MCF 10A (cell line): Measurements from ENCODE around the gene CLSTN2. TPM values are rescaled to one million over a fixed set of nuclear protein-coding genes. Genes with fewer than 3 reads are reported as not detected.

Experiments
- BruUV-seq: library from RNA; stranded (reverse); fragments of 400-500 nt; replicated peaks from 2 replicates; lab custom pipeline; 2021; lab: Mats Ljungman, UMichigan
- CTCF ChIA-PET: fragments of 300-600 bp; sonication (Branson Sonifier 250); formaldehyde crosslinking; extraction: SDS; loops from one replicate; lab custom pipeline; 2021; ENCODE audit warnings: antibody characterized with exemption, inconsistent platforms; lab: Yijun Ruan, JAX
- POLR2A ChIA-PET: fragments of 300-600, 350-650 bp; sonication (Branson Sonifier 250); formaldehyde crosslinking; extraction: SDS; loops from one replicate; lab custom pipeline; 2020; ENCODE audit warnings: antibody characterized with exemption, inconsistent platforms; lab: Yijun Ruan, JAX
- DNase-seq: peaks from one replicate; pipeline ENCODE4 v3.0.0-alpha.2; 2018; ENCODE audit not compliant: unreplicated experiment
- H3K27ac Mint-ChIP-seq: one replicate; pipeline ENCODE4 v1.8.0; 2022; ENCODE audit warnings: mild to moderate bottlenecking, low read depth, mixed read lengths; ENCODE audit not compliant: unreplicated experiment
- H3K27me3 Mint-ChIP-seq: one replicate; pipeline ENCODE4 v1.8.0; 2022; ENCODE audit warnings: mixed read lengths; ENCODE audit not compliant: insufficient read depth, unreplicated experiment
- H3K36me3 Mint-ChIP-seq: one replicate; pipeline ENCODE4 v1.8.0; 2022; ENCODE audit warnings: mild to moderate bottlenecking, moderate library complexity, mixed read lengths; ENCODE audit not compliant: insufficient read depth, unreplicated experiment
- H3K4me1 Mint-ChIP-seq: one replicate; pipeline ENCODE4 v1.8.0; 2022; ENCODE audit warnings: mixed read lengths; ENCODE audit not compliant: insufficient read depth, unreplicated experiment
- H3K4me3 Mint-ChIP-seq: one replicate; pipeline ENCODE4 v1.8.0; 2022; ENCODE audit warnings: mild to moderate bottlenecking, moderate library complexity, mixed read lengths; ENCODE audit not compliant: unreplicated experiment
- H3K9me3 Mint-ChIP-seq: one replicate; pipeline ENCODE4 v1.8.0; 2022; ENCODE audit warnings: mixed read lengths; ENCODE audit not compliant: unreplicated experiment
- intact Hi-C: fragments of 100-400 bp; cut with micrococcal nuclease; formaldehyde crosslinking; loops from 2 replicates; pipeline ENCODE4 v1.14.1; 2022
- total RNA-seq: library from RNA; stranded (reverse); gene quantifications from 2 replicates; pipeline ENCODE4 v1.2.3, GENCODE V29; 2022
- TF ChIP-seq, protein P1 (sequence below): fragments of 200-600 bp; IDR thresholded peaks from one replicate; pipeline ENCODE4 v1.8.0; 2022; ENCODE audit warnings: antibody characterized with exemption, mild to moderate bottlenecking; ENCODE audit not compliant: unreplicated experiment

Gene CLSTN2
- total RNA-seq, 1 experiment from 2014 or later: not detected

DNA sequence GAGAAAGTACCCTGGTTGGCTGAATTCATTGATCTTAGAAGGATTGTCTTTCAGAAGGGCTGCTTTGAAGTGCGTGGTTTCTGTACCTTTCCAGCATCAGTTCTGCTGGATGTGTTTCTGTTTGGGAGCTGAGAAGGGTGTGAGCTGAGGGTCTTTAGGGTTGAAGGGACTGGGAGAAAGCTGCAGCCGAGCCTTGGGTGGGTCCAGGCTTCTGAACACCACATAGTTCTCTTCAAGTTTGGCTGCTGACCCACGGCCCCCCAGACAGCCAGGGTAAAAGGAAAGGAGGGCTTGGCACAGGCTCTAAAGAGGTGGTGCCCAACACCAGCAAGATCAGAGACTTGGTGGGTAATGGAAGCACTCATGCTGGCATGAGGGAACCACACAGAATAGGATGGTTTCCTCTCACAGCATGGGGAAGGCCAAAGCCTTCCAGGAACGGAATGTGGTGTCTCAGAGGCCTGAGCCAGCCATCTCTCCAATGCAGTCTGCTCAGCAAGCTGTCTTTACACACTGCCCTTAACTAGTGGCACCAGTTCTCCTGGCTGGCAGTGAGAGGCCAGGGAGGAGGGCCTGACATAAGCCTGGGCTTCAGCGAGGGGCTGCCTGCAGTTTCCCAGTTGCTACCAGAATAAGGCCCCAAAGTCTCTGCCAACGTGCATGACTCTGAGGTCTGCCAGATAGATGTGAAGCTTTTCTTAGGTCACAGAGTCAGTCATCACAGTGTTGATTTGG, 503.9 kb downstream of the CLSTN2 start:
- Mint-ChIP-seq H3K4me1 (peaks cover 17% of the 10 kb centered on the region), H3K4me3 (no peak overlapping the region), H3K36me3 (no peaks in the 10 kb centered on the region), H3K27ac (no peak overlapping the region), H3K9me3 (no peaks in the 10 kb centered on the region), H3K27me3 (no peaks in the 10 kb centered on the region)
- ChIA-PET CTCF (no interaction called here), POLR2A (no interaction called here)
- TF ChIP-seq, protein P1, sequence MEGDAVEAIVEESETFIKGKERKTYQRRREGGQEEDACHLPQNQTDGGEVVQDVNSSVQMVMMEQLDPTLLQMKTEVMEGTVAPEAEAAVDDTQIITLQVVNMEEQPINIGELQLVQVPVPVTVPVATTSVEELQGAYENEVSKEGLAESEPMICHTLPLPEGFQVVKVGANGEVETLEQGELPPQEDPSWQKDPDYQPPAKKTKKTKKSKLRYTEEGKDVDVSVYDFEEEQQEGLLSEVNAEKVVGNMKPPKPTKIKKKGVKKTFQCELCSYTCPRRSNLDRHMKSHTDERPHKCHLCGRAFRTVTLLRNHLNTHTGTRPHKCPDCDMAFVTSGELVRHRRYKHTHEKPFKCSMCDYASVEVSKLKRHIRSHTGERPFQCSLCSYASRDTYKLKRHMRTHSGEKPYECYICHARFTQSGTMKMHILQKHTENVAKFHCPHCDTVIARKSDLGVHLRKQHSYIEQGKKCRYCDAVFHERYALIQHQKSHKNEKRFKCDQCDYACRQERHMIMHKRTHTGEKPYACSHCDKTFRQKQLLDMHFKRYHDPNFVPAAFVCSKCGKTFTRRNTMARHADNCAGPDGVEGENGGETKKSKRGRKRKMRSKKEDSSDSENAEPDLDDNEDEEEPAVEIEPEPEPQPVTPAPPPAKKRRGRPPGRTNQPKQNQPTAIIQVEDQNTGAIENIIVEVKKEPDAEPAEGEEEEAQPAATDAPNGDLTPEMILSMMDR: no peak
- intact Hi-C loops: no loop called here
- no TSS peak for BruUV-seq
- DNase-seq: no peak

DNA sequence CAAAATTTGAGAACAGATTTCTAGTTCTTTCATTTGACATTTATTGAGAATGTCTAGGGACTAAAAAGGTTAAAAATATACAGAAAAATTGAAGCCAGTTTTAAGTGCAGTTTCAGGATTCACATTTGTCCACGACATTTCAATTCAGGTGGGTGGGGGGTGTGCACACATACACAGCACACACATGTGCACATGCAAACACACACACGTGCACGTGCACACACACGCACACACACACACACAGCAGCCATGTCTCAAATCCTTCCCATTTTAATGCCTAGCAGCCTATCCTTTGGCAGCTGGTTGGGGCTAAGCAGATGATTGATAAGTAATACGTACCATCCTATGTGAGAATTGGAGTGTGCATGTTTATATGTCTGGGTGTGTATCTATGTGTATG, 504.5 kb downstream of the CLSTN2 start:
- peaks cover 17% of the 10 kb centered on the region for H3K4me1 Mint-ChIP-seq
- BruUV-seq: no TSS peak
- H3K4me3 Mint-ChIP-seq: no peak overlapping the region
- DNase-seq: no peak
- CTCF ChIA-PET: no interaction called here
- intact Hi-C loops: no loop called here
- POLR2A ChIA-PET: no interaction called here
- TF ChIP-seq, protein P1: no peak
- no peak overlapping the region for H3K27ac Mint-ChIP-seq
- H3K27me3 Mint-ChIP-seq: no peaks in the 10 kb centered on the region
- no peaks in the 10 kb centered on the region for H3K9me3 Mint-ChIP-seq
- no peaks in the 10 kb centered on the region for H3K36me3 Mint-ChIP-seq

DNA sequence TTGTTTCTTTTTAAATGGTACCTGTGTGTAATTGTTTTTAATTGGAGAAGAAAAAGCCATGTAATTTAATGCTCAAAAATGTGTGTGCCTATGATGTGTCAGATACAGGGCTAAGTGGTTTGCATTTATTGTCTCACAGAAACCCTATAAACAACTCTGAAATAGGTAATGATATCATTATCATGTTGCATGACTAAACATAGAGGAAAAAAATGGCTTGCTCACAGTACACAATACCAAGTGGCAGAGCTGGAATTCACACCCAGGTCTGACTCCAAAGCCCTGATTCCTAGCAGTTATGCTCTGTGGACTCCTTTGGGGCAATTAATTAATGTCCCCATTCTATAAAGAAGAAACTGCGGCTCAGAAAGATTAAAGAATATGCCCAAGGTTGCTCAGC, 505.5 kb downstream of the CLSTN2 start:
- no peak for DNase-seq
- intact Hi-C loops: no loop called here
- peaks cover 17% of the 10 kb centered on the region for H3K4me1 Mint-ChIP-seq

DNA sequence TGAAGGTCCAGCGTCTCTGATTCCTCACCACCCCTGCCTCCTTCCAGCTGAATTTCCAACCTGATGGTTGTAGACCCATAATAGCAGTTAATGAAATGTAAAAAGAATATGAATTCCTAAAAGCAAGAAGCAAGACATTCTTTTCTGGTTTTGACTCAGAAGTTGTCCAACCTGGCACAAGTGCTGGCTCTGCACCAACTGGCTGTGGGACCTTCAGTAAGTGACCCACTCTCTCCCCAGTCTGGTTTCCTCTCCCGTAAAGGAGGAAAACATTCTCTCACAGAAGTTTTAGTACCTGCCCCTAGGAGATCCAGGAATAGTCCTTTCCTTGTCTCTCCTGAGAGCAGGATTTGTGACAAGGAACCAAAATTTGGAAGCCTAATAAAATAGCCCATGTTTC, 506.0 kb downstream of the CLSTN2 start:
- Mint-ChIP-seq H3K9me3 (no peaks in the 10 kb centered on the region), H3K36me3 (no peaks in the 10 kb centered on the region), H3K27ac (peak overlapping the region; percentile 46), H3K27me3 (no peaks in the 10 kb centered on the region), H3K4me1 (peaks cover 17% of the 10 kb centered on the region), H3K4me3 (no peak overlapping the region)
- POLR2A ChIA-PET: interaction anchor here (0.7 kb wide), 1 partner anchor 20 kb away, joined by 3 read pairs; no protein-coding TSS in a partner anchor
- TF ChIP-seq, protein P1: no peak
- BruUV-seq: no TSS peak
- CTCF ChIA-PET: interaction anchor here (0.6 kb wide), 1 partner anchor 1641 kb away, joined by 3 read pairs; no protein-coding TSS in a partner anchor
- intact Hi-C loops: no loop called here
- peak; percentile 77 for DNase-seq

More for the DNA sequence above, 505.5 kb downstream of the CLSTN2 start:
- ChIA-PET POLR2A (interaction anchor here (0.7 kb wide), 1 partner anchor 20 kb away, joined by 3 read pairs; no protein-coding TSS in a partner anchor), CTCF (interaction anchor here (0.6 kb wide), 1 partner anchor 1640 kb away, joined by 3 read pairs; no protein-coding TSS in a partner anchor)
- Mint-ChIP-seq H3K36me3 (no peaks in the 10 kb centered on the region), H3K27ac (no peak overlapping the region), H3K9me3 (no peaks in the 10 kb centered on the region), H3K27me3 (no peaks in the 10 kb centered on the region), H3K4me3 (no peak overlapping the region)
- TF ChIP-seq, protein P1: no peak
- no TSS peak for BruUV-seq
